Measurements from ENCODE around the gene SLC28A1.

Gene SLC28A1

DNA sequence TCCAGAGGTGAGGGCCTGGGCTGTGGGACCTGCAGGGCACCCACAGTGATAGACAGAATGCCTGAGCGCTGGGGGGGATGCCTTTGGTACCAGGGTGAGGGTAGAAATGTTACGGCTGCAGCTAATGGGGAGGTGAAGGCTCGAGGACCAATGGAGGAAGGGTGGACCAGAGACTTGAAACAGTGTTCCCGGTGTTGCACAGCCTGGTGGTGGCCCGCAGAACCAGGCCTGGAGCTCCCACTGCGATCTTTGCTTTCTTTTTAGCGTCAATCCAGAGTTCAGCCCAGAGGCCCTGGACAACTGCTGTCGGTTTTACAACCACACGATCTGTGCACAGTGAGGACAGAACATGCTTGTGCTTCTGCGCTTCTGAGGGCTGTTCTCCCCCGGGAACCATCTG, 60.4 kb downstream of the SLC28A1 start:
- DNase-seq, result no peak

- DNase-seq, result no peak
Measured at GRCh38 chr15:84946772-84947489, 62.5 kb downstream of the SLC28A1 start.

DNA sequence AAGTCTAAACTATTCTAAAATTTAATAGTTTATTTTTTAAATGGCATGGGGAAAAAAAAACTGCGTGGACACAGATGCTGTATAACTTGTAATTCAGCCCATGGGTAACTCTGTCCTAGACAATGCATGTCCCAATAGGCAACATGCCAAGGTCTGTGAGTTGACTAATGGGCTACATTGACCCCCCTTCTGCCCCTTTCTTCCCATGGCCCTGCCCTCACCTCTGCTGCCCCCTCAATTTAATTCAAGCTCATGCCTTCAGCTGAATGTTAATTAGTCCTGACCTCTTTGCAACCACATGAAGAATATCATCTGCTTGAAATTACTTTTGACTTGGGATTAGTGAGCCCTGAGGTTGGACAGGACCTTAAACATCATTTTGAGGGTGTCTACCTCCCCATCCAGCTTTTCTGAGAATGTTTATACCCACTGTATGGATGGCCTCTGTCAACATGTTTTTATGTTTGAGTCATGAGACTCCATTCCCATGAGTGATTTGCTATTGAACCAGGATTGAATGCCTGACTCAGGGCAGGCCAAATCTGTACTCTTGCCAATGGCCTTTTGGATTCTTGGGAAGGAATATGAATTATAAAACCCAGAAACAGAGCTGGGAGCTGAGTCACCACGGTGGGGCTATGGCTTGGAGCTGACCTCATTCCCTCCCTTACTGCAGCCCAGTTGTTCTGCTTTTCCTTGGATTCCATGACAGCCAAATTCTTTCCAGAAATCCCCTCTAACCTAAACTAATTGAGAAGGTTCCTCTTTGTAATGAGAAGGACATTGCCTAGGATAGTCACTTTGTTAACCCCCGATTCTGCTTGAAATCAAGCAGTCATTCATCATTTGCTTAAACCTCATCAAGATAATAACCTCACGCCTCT, 63.7 kb downstream of the SLC28A1 start:
- no peak for DNase-seq

GRCh38 chr15:84949043-84949442, 64.6 kb downstream of the SLC28A1 start:
- DNase-seq, result no peak

DNA sequence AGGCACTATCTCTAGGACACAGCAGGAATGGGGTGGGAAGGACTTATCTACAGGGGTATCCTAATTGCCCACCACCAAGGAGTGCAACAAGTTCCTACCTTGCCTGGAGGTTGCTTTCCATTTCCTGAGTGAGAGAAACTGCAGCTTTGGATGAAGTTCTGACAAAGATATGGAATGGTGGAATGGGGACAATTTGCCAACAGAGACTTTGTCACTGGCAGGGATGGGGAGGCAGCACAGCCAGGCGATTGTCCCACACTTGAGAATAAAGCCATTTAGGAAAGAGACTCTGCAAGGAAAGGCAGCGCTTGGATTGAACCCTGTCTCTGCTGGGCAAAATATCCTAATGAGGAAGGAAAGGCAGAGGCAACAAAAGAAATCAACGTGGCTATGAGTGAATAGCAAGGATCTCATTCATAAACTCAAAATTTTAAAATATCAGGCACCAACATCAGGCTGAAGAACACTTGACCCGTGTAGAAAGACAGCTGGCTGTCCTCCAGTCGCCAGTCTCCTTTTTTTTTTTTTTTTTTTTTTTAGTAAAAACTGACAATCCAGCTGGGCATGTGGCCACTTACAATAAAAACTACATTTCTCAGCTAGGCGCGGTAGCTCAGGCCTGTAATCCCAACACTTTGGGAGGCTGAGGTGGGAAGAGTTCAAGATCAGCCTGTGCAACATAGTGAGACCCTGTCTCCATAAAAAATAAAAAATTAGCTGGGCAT, 65.5 kb downstream of the SLC28A1 start:
- no peak for DNase-seq

DNA sequence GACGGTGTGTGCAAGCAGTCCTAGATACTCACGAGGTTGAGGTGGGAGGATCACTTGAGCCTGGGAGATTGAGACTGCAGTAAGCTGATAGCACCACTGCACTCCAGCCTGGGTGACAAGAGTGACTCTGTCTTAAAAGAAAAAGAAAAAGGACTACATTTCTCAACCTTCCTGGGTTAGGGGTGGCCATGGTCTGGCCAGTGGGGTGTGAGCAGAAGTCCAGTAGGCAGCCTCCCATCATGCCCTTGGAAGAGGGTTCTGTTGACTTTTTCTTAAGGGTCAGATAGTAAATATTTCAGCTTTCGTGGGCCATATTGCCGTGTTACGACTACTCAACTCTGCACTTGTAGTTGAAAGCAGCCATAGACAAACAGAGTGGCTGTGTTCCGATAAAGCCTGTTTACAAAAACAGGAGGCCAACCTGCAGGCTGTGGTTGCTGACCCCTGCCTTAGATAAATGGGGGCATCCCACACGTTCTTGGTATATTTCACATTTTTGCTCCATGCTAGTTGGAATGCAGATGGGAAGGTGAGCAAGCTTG, 66.2 kb downstream of the SLC28A1 start:
- DNase-seq, result no peak

- no peak for DNase-seq
Measured at GRCh38 chr15:84951736-84952135, 67.3 kb downstream of the SLC28A1 start.

GRCh38 chr15:84953136-84953535, 68.7 kb downstream of the SLC28A1 start:
- DNase-seq, result no peak

- no peak for DNase-seq
Measured at GRCh38 chr15:84953726-84954125, 69.3 kb downstream of the SLC28A1 start.

GRCh38 chr15:84955089-84955848, 70.8 kb downstream of the SLC28A1 start:
- DNase-seq, result peak; percentile 40 to 68

GRCh38 chr15:84956199-84956598, 71.7 kb downstream of the SLC28A1 start:
- no peak for DNase-seq

DNA sequence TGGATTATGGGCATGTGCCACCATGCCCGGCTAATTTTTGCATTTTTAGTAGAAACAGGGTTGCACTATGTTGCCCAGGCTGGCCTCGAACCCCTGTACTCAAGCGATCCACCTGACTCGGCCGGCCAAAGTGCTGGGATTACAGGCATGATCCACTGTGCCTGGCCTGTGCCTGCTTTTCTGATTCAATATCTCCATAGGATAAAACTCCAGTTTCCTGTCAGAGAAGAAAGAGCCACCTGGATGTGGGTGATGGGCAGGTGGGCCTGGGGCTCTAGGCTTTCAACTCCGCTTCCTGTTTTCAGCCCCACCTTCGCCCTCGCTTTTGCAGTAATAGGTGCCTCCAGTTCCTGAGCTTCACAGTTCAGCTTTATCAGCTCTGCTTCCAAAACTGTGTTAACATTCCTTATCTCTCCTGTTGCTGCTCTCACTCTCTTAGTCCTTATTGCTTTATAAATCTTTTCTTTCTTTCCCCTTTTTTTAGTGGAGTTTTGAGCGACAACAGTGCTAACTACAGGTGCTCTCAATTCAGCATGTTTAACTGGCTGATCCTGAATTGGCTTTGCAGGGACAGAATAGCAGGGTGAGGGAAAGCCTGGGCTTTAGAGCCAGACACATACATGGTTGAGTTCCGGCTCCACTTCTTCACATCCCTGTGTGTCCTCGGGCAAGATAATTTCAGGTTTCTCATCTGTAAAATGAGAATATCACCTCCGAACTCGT, 76.1 kb downstream of the SLC28A1 start:
- DNase-seq, result no peak

- DNase-seq, result no peak
Measured at GRCh38 chr15:84961114-84961452, 76.6 kb downstream of the SLC28A1 start.

- DNase-seq, result no peak
Measured at GRCh38 chr15:84961707-84962106, 77.2 kb downstream of the SLC28A1 start.

- DNase-seq, result no peak
Measured at GRCh38 chr15:84962955-84963354, 78.5 kb downstream of the SLC28A1 start.

DNA sequence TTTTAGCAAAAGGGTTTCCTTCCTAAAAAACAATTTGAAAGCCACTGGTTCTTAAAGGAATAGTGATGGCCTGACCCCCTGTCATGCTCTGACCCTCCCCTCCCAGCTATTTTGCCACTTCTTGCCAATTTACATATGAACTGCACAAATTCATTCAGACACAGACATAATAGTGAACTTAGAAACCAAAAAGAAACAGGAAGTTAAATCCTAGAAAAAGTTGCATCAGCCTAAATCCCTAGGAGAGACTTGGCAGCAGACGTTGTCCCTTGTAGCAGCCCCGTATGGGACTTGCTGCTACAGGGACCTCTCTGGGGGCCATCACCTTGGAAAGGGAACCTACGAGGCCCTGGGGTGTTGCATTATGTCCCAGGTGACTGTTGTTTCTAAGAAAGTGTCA, 82.9 kb downstream of the SLC28A1 start:
- no peak for DNase-seq

DNA sequence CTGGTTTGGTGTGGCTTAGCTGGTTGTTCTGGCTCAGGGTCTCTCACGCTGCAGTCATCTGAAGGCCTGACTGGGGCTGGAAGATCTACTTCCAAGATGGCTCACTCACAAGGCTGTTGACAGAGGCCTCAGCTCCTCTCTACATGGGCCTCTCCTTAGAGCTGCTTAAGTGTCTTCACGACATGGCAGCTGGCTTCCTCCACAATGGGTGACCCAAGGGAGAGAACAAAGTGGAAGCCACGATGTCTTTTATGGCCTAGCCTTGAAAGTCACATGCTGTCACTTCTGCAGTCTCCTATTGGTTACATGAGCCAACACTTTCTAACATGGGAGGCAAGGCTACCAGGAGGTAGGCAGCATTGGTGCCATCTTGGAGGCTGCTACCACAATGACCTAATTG, 83.8 kb downstream of the SLC28A1 start:
- no peak for DNase-seq

DNA sequence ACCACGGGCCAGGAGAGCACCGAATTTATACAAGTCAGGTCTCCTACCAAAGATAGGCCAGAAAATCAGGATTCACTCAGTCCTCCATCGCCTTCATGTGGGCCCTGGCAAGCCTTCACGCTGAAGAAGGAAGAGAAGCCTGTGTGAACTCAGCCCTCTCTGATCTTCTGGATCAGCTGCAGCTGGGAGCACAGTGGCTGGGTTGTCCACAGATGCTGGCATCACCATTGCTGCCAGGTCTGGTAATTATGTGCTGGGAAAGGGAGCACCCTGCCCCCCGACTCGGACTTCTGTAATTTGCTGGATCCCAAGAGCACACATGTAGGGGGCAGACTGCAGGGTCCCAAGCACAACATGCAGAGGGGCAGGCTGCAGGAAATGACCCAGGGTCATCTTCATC, 84.8 kb downstream of the SLC28A1 start:
- DNase-seq, result no peak

GRCh38 chr15:84970843-84971242, 86.4 kb downstream of the SLC28A1 start:
- DNase-seq, result no peak

- DNase-seq, result no peak
Measured at GRCh38 chr15:84973492-84974460, 89.3 kb downstream of the SLC28A1 start.

DNA sequence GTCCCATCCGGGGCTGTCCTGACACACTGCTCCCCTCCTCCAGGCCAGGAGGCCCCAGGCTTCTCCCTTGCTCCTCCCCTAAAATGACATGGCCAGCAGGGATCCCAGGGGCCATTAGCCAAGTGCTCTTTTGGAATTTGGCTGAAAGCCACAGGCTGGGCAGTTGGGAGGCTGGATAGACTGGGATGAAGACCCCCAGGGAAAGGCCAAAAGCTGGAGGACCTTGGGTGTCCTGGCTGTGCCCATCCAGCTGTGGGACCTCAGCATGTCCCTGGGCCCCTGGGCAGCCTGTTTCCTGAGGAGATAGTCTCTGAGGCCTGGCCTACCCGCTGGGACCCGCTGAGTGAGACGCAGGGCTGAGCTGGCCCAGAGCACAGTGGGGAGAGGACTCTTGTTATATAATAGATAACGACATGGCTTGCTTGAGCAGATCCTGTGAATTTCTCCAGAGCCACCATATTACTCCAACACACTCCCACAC, 91.4 kb downstream of the SLC28A1 start:
- no peak for DNase-seq

Data from SHP77 (cell line).